GM12878 (cell line): Measurements from ENCODE around the gene RPSA. TPM values are rescaled to one million over a fixed set of nuclear protein-coding genes. Genes with fewer than 3 reads are reported as not detected.
A peak's percentile ranks its signal among the peaks of the same experiment; 100 is the strongest.

Source experiments
- ATAC-seq: fragments of 200-7000 bp; cut with Tn5 transposase; 3 replicates; pipeline ENCODE4 v1.9.1; 2020; ENCODE audit warnings: mild to moderate bottlenecking, moderate library complexity
- BruUV-seq: library from RNA; stranded (reverse); fragments of 400-500 nt; replicated peaks from 2 replicates; lab custom pipeline; 2021; lab: Mats Ljungman, UMichigan
- CTCF ChIA-PET: fragments of 300-600 bp; sonication (Branson Sonifier 250); formaldehyde crosslinking; extraction: SDS; loops from one replicate; lab custom pipeline; 2021; ENCODE audit warnings: inconsistent platforms; lab: Yijun Ruan, JAX
- POLR2A ChIA-PET: fragments of 350-600 bp; formaldehyde crosslinking; extraction: SDS; loops from one replicate; lab custom pipeline; 2021; ENCODE audit warnings: inconsistent platforms; lab: Charles Lee
- RAD21 ChIA-PET: fragments of 300-600 bp; sonication (Branson Sonifier 250); formaldehyde crosslinking; loops from one replicate; lab custom pipeline; 2023; ENCODE audit warnings: antibody characterized with exemption; ENCODE audit not compliant: unreplicated experiment; lab: Charles Lee
- SMC1A ChIA-PET: fragments of 300-600 bp; sonication (Branson Sonifier 250); formaldehyde crosslinking; loops from one replicate; lab custom pipeline; 2023; ENCODE audit not compliant: unreplicated experiment, uncharacterized antibody; lab: Charles Lee
- DNase-seq: peaks from one replicate; pipeline ENCODE4 v3.0.0-alpha.2; 2011; ENCODE audit warnings: low read depth, low spot score
- FAIRE-seq: peaks from 3 replicates; lab custom pipeline; 2011; peaks lifted over from hg19 to GRCh38; lab: Jason Lieb, UNC
- H2AFZ ChIP-seq: 2 replicates; pipeline ENCODE4 v1.6.0; 2011; ENCODE audit warnings: low read depth, low read length, control low read depth; ENCODE audit not compliant: control insufficient read depth
- H3K27ac ChIP-seq: 2 replicates; pipeline ENCODE4 v1.5.1; 2011; ENCODE audit warnings: control low read depth; ENCODE audit not compliant: control insufficient read depth, insufficient read depth
- H3K27me3 ChIP-seq, 2 experiments: replicated peaks in 1 of 2; 2 replicates each; pipeline versions ENCODE4 v1.6.0 to v1.6.1; 2011; ENCODE audit warnings: low read length in 1 of 2; ENCODE audit not compliant: control insufficient read depth in 2 of 2, insufficient read depth in 2 of 2
- H3K36me3 ChIP-seq, 2 experiments: 2 replicates each; pipeline ENCODE4 v1.5.1; 2011; ENCODE audit warnings: low read length in 1 of 2; ENCODE audit not compliant: control insufficient read depth in 2 of 2, insufficient read depth in 2 of 2
- H3K4me1 ChIP-seq: 2 replicates; pipeline ENCODE4 v1.6.1; 2011; ENCODE audit warnings: mild to moderate bottlenecking, low read length, moderate library complexity, mixed read lengths; ENCODE audit not compliant: control insufficient read depth, insufficient read depth
- H3K4me2 ChIP-seq: 2 replicates; pipeline ENCODE4 v1.6.0; 2011; ENCODE audit warnings: control low read depth; ENCODE audit not compliant: control insufficient read depth, insufficient read depth
- H3K4me3 ChIP-seq: fragments of 200-600 bp; sonication (generic); 2 replicates; pipeline ENCODE4 v1.5.1; 2016
- H3K79me2 ChIP-seq: 2 replicates; pipeline ENCODE4 v1.6.0; 2011; ENCODE audit warnings: low read length; ENCODE audit not compliant: control insufficient read depth, insufficient read depth
- H3K9ac ChIP-seq: 2 replicates; pipeline ENCODE4 v1.8.0; 2011; ENCODE audit warnings: low read length, control low read depth, mixed read lengths; ENCODE audit not compliant: control insufficient read depth, insufficient read depth
- H3K9me3 ChIP-seq: replicated peaks from 3 replicates; pipeline ENCODE4 v1.5.1; 2011; ENCODE audit warnings: mild to moderate bottlenecking, low read length; ENCODE audit not compliant: control insufficient read depth, insufficient read depth
- H4K20me1 ChIP-seq: 2 replicates; pipeline ENCODE4 v1.6.0; 2011; ENCODE audit not compliant: control insufficient read depth, insufficient read depth
- CBX3 ChIP-seq: fragments of 200-600 bp; sonication (generic); IDR thresholded peaks from 2 replicates; pipeline ENCODE4 v1.6.1; 2016; ENCODE audit warnings: low read depth, borderline replicate concordance
- CREM ChIP-seq: IDR thresholded peaks from 2 replicates; pipeline ENCODE4 v1.6.1; 2014; ENCODE audit warnings: antibody characterized with exemption, low read depth
- ETV6 ChIP-seq, 2 experiments: fragments of 450-650 bp in 1 of 2; IDR thresholded peaks in 1 of 2; conservative IDR thresholded peaks in 1 of 2; 2 replicates each; pipeline ENCODE4 v1.6.1; 2014; ENCODE audit warnings: antibody characterized with exemption in 1 of 2, borderline replicate concordance in 1 of 2, low read depth in 1 of 2, mild to moderate bottlenecking in 1 of 2, moderate library complexity in 1 of 2
- FOS ChIP-seq: IDR thresholded peaks from 3 replicates; pipeline ENCODE4 v1.6.1; 2011; ENCODE audit warnings: borderline replicate concordance; ENCODE audit not compliant: insufficient read length; ENCODE audit errors: extremely low read depth
- IRF4 ChIP-seq: IDR thresholded peaks from 2 replicates; pipeline ENCODE4 v1.6.1; 2011; ENCODE audit warnings: low read depth, low read length
- JUNB ChIP-seq: IDR thresholded peaks from 2 replicates; pipeline ENCODE4 v1.6.1; 2016; ENCODE audit warnings: antibody characterized with exemption, mild to moderate bottlenecking
- NR2C2 ChIP-seq: IDR thresholded peaks from 2 replicates; pipeline ENCODE4 v1.6.1; 2011; ENCODE audit warnings: borderline replicate concordance, low read depth; ENCODE audit not compliant: control insufficient read depth, insufficient read length
- NRF1 ChIP-seq: conservative IDR thresholded peaks from 2 replicates; pipeline ENCODE4 v1.6.1; 2011; ENCODE audit warnings: mild to moderate bottlenecking, low read depth, low read length, improper control_type of control experiment
- SRF ChIP-seq, 2 experiments: IDR thresholded peaks; 2 replicates each; pipeline ENCODE4 v1.6.1; 2011; ENCODE audit warnings: low read depth in 2 of 2, low read length in 2 of 2, mild to moderate bottlenecking in 1 of 2, moderate library complexity in 1 of 2
- USF2 ChIP-seq: IDR thresholded peaks from 2 replicates; pipeline ENCODE4 v1.6.1; 2011; ENCODE audit warnings: low read depth, low read length, improper control_type of control experiment, borderline replicate concordance
- ZBTB33 ChIP-seq: fragments of 450-650 bp; IDR thresholded peaks from 2 replicates; pipeline ENCODE4 v1.6.1; 2017; ENCODE audit warnings: mild to moderate bottlenecking
- ZSCAN29 ChIP-seq: fragments of 450-650 bp; IDR thresholded peaks from 2 replicates; pipeline ENCODE4 v1.6.1; 2017; ENCODE audit warnings: mild to moderate bottlenecking, moderate library complexity
- WGBS: methylation state at CpG from one replicate; pipeline ENCODE4 v1.1.6; 2016; ENCODE audit warnings: low lambda C conversion rate; ENCODE audit not compliant: insufficient replicate concordance, insufficient coverage; ENCODE audit errors: missing lambda C conversion rate; 5-methylcytosine and 5-hydroxymethylcytosine counted together
- in situ Hi-C: fragments of 300-500 bp; cut with MboI; formaldehyde crosslinking; loops from 9 replicates; pipeline ENCODE4 v1.14.3; 2018; ENCODE audit warnings: mixed read lengths
- intact Hi-C: fragments of 100-400 bp; cut with micrococcal nuclease; formaldehyde crosslinking; loops from one replicate; pipeline ENCODE4 v1.14.2; 2022; ENCODE audit not compliant: unreplicated experiment
- polyA plus RNA-seq, 11 experiments: library from polyadenylated mRNA; depleted of rRNA in 4 of 11; unstranded in 6 of 11; stranded (reverse) in 5 of 11; fragments of >200 nt; fragmentation: Nextera tagmentation in 4 of 11; fragmentation: Illumina TruSeq in 1 of 11; extraction: Ambion mirVana in 4 of 11; extraction: Trizol in 1 of 11; gene quantifications; 1 replicate in 1 of 11; 2 replicates in 10 of 11; pipeline versions ENCODE4 v1.2.1 to v1.2.3, GENCODE V29; 2011 to 2016; ENCODE audit warnings: inconsistent platforms in 2 of 11, missing spikeins in 2 of 11, low read depth in 1 of 11
- total RNA-seq, 4 experiments: library from RNA; depleted of rRNA in 3 of 4; stranded (reverse); fragments of >200 nt in 3 of 4; fragmentation: Illumina TruSeq in 1 of 4; extraction: Trizol in 1 of 4; gene quantifications; 2 replicates each; pipeline versions ENCODE4 v1.2.1 to v1.2.3, GENCODE V29; 2013 to 2021

RPSA gene
- total and polyA plus RNA-seq, 10 of the 15 experiments (the other 5 are each of a cell fraction or from before 2014, with no cell fraction given) = 1,012 to 5,036 (median 3,460) TPM

GRCh38 chr3:39376959-39377634, 29.4 kb upstream of the RPSA start:
- Histone ChIP-seq H3K9ac (no peak overlapping the region; the same call in 1 of the 2 replicates), H3K9me3 (no peaks in the 10 kb centered on the region), H3K79me2 (no peaks in the 10 kb centered on the region), H2AFZ (peak overlapping the region; percentile 65), H3K36me3 (no peaks in the 10 kb centered on the region), H4K20me1 (no peaks in the 10 kb centered on the region), H3K27me3 (no peaks in the 10 kb centered on the region), H3K4me3 (no peak overlapping the region), H3K4me2 (peak overlapping the region; percentile 44), H3K4me1 (peaks cover 14% of the 10 kb centered on the region), H3K27ac (peak overlapping the region; percentile 37; the same call in 1 of the 2 replicates)
- 2% methylated on average over 5 of the region's 5 CpGs for WGBS
- in situ Hi-C loops = no loop called here
- intact Hi-C loops = loop anchor here (5.0 kb wide), 1 partner anchor 170 kb away; no protein-coding TSS in a partner anchor
- BruUV-seq = no TSS peak
- TF ChIP-seq CBX3 (no peak), SRF (IDR thresholded peaks at IDR 0.05; ENCODE audit: low read depth in 2 of 2, low read length in 2 of 2) (no peak), ZBTB33 (no peak), IRF4 (0 out of 2 replicates have a peak, but pooled peaks have one; percentile 13), NR2C2 (no peak), CREM (peak; percentile 19; the same call in 1 of the 2 replicates), NRF1 (no peak), ZSCAN29 (no peak), USF2 (no peak), FOS (no peak), JUNB (peak; percentile 83), ETV6 (conservative IDR thresholded peaks at IDR 0.05 in 1 of 2, IDR thresholded peaks at IDR 0.05 in 1 of 2; ENCODE audit: borderline replicate concordance in 1 of 2, low read depth in 1 of 2) (peak in 1 of 2 experiments; percentile 24; a peak in 1 of 4 replicates)
- SMC1A ChIA-PET = interaction anchor here (0.5 to 7.4 kb wide), 14 partner anchors 14 to 199 kb away, joined by 3 to 234 read pairs (median 4); partner anchors contain the start of gene XIRP1
- RAD21 ChIA-PET = interaction anchor here (1.0 to 9.6 kb wide), 7 partner anchors 16 to 186 kb away, joined by 4 to 232 read pairs (median 5); partner anchors contain the start of genes CCR8 and XIRP1
- FAIRE-seq (no peak), ATAC-seq (peak; percentile 66), DNase-seq (no peak)
- CTCF ChIA-PET = interaction anchor here (0.7 to 7.2 kb wide), 12 partner anchors 9 to 731 kb away, joined by 3 to 323 read pairs (median 6); partner anchors contain the start of gene XIRP1
- POLR2A ChIA-PET = interaction anchor here (0.6 to 1.8 kb wide), 8 partner anchors 30 to 89 kb away, joined by 3 to 7 read pairs (median 4); partner anchors contain the start of gene CCR8
